Measurements from ENCODE around the gene SLC12A5.
"Not testable (repeated sequence)": the region's sequence is repeated elsewhere in the genome, so short reads cannot be mapped to it uniquely, and the experiment has no call there.

SLC12A5 gene

GRCh38 chr20:46099491-46100287, 70.7 kb downstream of the SLC12A5 start:
- TF ChIP-seq, protein P1, sequence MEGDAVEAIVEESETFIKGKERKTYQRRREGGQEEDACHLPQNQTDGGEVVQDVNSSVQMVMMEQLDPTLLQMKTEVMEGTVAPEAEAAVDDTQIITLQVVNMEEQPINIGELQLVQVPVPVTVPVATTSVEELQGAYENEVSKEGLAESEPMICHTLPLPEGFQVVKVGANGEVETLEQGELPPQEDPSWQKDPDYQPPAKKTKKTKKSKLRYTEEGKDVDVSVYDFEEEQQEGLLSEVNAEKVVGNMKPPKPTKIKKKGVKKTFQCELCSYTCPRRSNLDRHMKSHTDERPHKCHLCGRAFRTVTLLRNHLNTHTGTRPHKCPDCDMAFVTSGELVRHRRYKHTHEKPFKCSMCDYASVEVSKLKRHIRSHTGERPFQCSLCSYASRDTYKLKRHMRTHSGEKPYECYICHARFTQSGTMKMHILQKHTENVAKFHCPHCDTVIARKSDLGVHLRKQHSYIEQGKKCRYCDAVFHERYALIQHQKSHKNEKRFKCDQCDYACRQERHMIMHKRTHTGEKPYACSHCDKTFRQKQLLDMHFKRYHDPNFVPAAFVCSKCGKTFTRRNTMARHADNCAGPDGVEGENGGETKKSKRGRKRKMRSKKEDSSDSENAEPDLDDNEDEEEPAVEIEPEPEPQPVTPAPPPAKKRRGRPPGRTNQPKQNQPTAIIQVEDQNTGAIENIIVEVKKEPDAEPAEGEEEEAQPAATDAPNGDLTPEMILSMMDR (IDR thresholded peaks at IDR 0.05; ENCODE audit: control insufficient read depth, insufficient read depth, low read depth, low read length, missing control alignments), result no peak
- H3K4me3 ChIP-seq (ENCODE audit: control insufficient read depth, low read depth, low read length), result no peak overlapping the region
- DNase-seq (ENCODE audit: low read depth), result no peak

GRCh38 chr20:46100444-46100843, 71.4 kb downstream of the SLC12A5 start:
- DNase-seq (ENCODE audit: low read depth); H3K4me3 ChIP-seq (ENCODE audit: control insufficient read depth, low read depth, low read length): not testable (repeated sequence)

DNA sequence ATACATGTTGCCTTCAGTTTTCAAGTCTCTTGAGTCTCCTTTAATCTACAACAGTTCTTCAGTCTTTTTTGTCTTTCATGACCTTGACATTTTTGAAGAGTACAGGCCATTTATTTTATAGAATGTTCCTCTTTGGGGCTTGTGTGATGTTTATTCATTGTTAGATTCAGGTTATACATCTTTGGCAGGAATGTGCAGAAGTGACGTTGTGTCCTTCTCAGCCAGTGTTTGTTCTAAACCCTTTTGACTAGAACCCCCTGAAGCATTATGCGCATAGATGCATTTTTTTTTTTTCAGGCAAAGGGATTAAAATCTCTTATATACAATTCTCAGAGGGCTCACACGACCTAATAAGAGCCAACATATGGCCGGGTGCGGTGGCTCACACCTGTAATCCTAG, 72.0 kb downstream of the SLC12A5 start:
- H3K4me3 ChIP-seq (ENCODE audit: control insufficient read depth, low read depth, low read length), result no peak overlapping the region
- no peak for DNase-seq (ENCODE audit: low read depth)
- TF ChIP-seq, protein P1 (IDR thresholded peaks at IDR 0.05; ENCODE audit: control insufficient read depth, insufficient read depth, low read depth, low read length, missing control alignments), result no peak

GRCh38 chr20:46101957-46102356, 72.9 kb downstream of the SLC12A5 start:
- TF ChIP-seq, protein P1 (IDR thresholded peaks at IDR 0.05; ENCODE audit: control insufficient read depth, insufficient read depth, low read depth, low read length, missing control alignments), result no peak
- DNase-seq (ENCODE audit: low read depth), result no peak
- no peak overlapping the region for H3K4me3 ChIP-seq (ENCODE audit: control insufficient read depth, low read depth, low read length)

GRCh38 chr20:46102940-46103339, 73.9 kb downstream of the SLC12A5 start:
- TF ChIP-seq, protein P1 (IDR thresholded peaks at IDR 0.05; ENCODE audit: control insufficient read depth, insufficient read depth, low read depth, low read length, missing control alignments), result no peak
- no peak for DNase-seq (ENCODE audit: low read depth)
- no peak overlapping the region for H3K4me3 ChIP-seq (ENCODE audit: control insufficient read depth, low read depth, low read length)

- H3K4me3 ChIP-seq (ENCODE audit: control insufficient read depth, low read depth, low read length), result no peak overlapping the region
- no peak for DNase-seq (ENCODE audit: low read depth)
- TF ChIP-seq, protein P1 (IDR thresholded peaks at IDR 0.05; ENCODE audit: control insufficient read depth, insufficient read depth, low read depth, low read length, missing control alignments), result no peak
These were observed 75.2 kb downstream of the SLC12A5 start for GRCh38 chr20:46104262-46104661.

GRCh38 chr20:46107061-46107460, 78.0 kb downstream of the SLC12A5 start:
- no peak for DNase-seq (ENCODE audit: low read depth)
- TF ChIP-seq, protein P1 (IDR thresholded peaks at IDR 0.05; ENCODE audit: control insufficient read depth, insufficient read depth, low read depth, low read length, missing control alignments), result no peak
- no peak overlapping the region for H3K4me3 ChIP-seq (ENCODE audit: control insufficient read depth, low read depth, low read length)

Data from AG09309 (cell line).